ENCODE data around the gene TNRC6C. TPM values are rescaled to one million over a fixed set of nuclear protein-coding genes. Genes with fewer than 3 reads are reported as not detected.

Gene TNRC6C
- total RNA-seq, 1 experiment from 2014 or later, result 9.6 TPM

GRCh38 chr17:78125976-78126894 lies 167.7 kb downstream of the TNRC6C start:
- Histone ChIP-seq H3K36me3 (no peaks in the 10 kb centered on the region), H3K4me1 (replicated peaks) (peaks cover 11% of the 10 kb centered on the region), H3K27me3 (replicated peaks) (peaks cover 32% of the 10 kb centered on the region), H3K4me3 (no peak overlapping the region), H3K27ac (no peak overlapping the region), H3K9me3 (replicated peaks) (no peaks in the 10 kb centered on the region)
- DNase-seq (ENCODE audit: low read depth in 1 of 2, low spot score in 2 of 2), result no peak

- no peak for DNase-seq (ENCODE audit: low read depth in 1 of 2, low spot score in 2 of 2)
- Histone ChIP-seq H3K4me3 (no peak overlapping the region), H3K36me3 (no peaks in the 10 kb centered on the region), H3K27ac (no peak overlapping the region), H3K4me1 (replicated peaks) (peaks cover 15% of the 10 kb centered on the region), H3K9me3 (replicated peaks) (no peaks in the 10 kb centered on the region), H3K27me3 (replicated peaks) (peaks cover 38% of the 10 kb centered on the region)
These were observed 168.4 kb downstream of the TNRC6C start for GRCh38 chr17:78126895-78127238.

- Histone ChIP-seq H3K27me3 (replicated peaks) (peaks cover 43% of the 10 kb centered on the region), H3K4me3 (no peak overlapping the region), H3K36me3 (no peaks in the 10 kb centered on the region), H3K27ac (no peak overlapping the region), H3K9me3 (replicated peaks) (no peaks in the 10 kb centered on the region), H3K4me1 (replicated peaks) (peaks cover 16% of the 10 kb centered on the region)
- DNase-seq (ENCODE audit: low read depth in 1 of 2, low spot score in 2 of 2), result no peak
These were observed 168.9 kb downstream of the TNRC6C start for GRCh38 chr17:78127239-78127887.

- DNase-seq (ENCODE audit: low read depth in 1 of 2, low spot score in 2 of 2), result no peak
- H3K4me3 ChIP-seq, result peak overlapping the region; percentile 36
- peaks cover 50% of the 10 kb centered on the region for H3K27me3 ChIP-seq (replicated peaks)
- no peak overlapping the region for H3K27ac ChIP-seq
- H3K36me3 ChIP-seq, result no peaks in the 10 kb centered on the region
- H3K4me1 ChIP-seq (replicated peaks), result peaks cover 16% of the 10 kb centered on the region
- H3K9me3 ChIP-seq (replicated peaks), result no peaks in the 10 kb centered on the region
These were observed 169.5 kb downstream of the TNRC6C start for GRCh38 chr17:78127888-78128550.

GRCh38 chr17:78128551-78129350 lies 170.2 kb downstream of the TNRC6C start, which contains the start of gene TMC6:
TMC6 (minus strand) TSS chr17:78128755; CDS start chr17:78126832, 1,923 bp downstream.
- no peak within 1 kb of the TSS for H3K27ac ChIP-seq
- H3K4me1 ChIP-seq (replicated peaks), result peaks cover 16% of the 10 kb centered on the region
- H3K27me3 ChIP-seq (replicated peaks), result peaks cover 56% of the 10 kb centered on the region
- H3K9me3 ChIP-seq (replicated peaks), result no peaks in the 10 kb centered on the region
- DNase-seq (ENCODE audit: low read depth in 1 of 2, low spot score in 2 of 2), result no peak
- H3K4me3 ChIP-seq, result peak within 1 kb of the TSS; percentile 36
- H3K36me3 ChIP-seq, result no peaks in the 10 kb centered on the region

- H3K4me1 ChIP-seq (replicated peaks), result peaks cover 16% of the 10 kb centered on the region
- H3K27me3 ChIP-seq (replicated peaks), result peaks cover 63% of the 10 kb centered on the region
- DNase-seq (ENCODE audit: low read depth in 1 of 2, low spot score in 2 of 2), result no peak
- no peaks in the 10 kb centered on the region for H3K36me3 ChIP-seq
- H3K4me3 ChIP-seq, result no peak overlapping the region
- H3K27ac ChIP-seq, result no peak overlapping the region
- no peaks in the 10 kb centered on the region for H3K9me3 ChIP-seq (replicated peaks)
These were observed 171.0 kb downstream of the TNRC6C start for GRCh38 chr17:78129351-78130089.

GRCh38 chr17:78130090-78130436 lies 171.6 kb downstream of the TNRC6C start:
- no peak for DNase-seq (ENCODE audit: low read depth in 1 of 2, low spot score in 2 of 2)
- H3K27me3 ChIP-seq (replicated peaks), result peaks cover 63% of the 10 kb centered on the region

GRCh38 chr17:78130437-78131101 lies 172.1 kb downstream of the TNRC6C start, which contains the start of gene TMC8:
TMC8 (plus strand) TSS chr17:78130771; CDS start chr17:78131589, 818 bp downstream.
- no peak for DNase-seq (ENCODE audit: low read depth in 1 of 2, low spot score in 2 of 2)
- Histone ChIP-seq H3K9me3 (replicated peaks) (no peaks in the 10 kb centered on the region), H3K4me1 (replicated peaks) (peaks cover 16% of the 10 kb centered on the region), H3K27me3 (replicated peaks) (peaks cover 63% of the 10 kb centered on the region), H3K27ac (no peak within 1 kb of the TSS), H3K4me3 (no peak within 1 kb of the TSS), H3K36me3 (no peaks in the 10 kb centered on the region)

More at GRCh38 chr17:78130090-78130436, 171.6 kb downstream of the TNRC6C start:
- Histone ChIP-seq H3K9me3 (replicated peaks) (no peaks in the 10 kb centered on the region), H3K4me1 (replicated peaks) (peaks cover 16% of the 10 kb centered on the region), H3K4me3 (no peak overlapping the region), H3K27ac (no peak overlapping the region), H3K36me3 (no peaks in the 10 kb centered on the region)

- Histone ChIP-seq H3K27ac (no peak overlapping the region), H3K4me3 (no peak overlapping the region), H3K27me3 (replicated peaks) (peaks cover 63% of the 10 kb centered on the region), H3K4me1 (replicated peaks) (peaks cover 16% of the 10 kb centered on the region), H3K36me3 (no peaks in the 10 kb centered on the region), H3K9me3 (replicated peaks) (no peaks in the 10 kb centered on the region)
- DNase-seq (ENCODE audit: low read depth in 1 of 2, low spot score in 2 of 2), result no peak
These were observed 172.9 kb downstream of the TNRC6C start for GRCh38 chr17:78131172-78132083.

- Histone ChIP-seq H3K36me3 (no peaks in the 10 kb centered on the region), H3K9me3 (replicated peaks) (no peaks in the 10 kb centered on the region), H3K27me3 (replicated peaks) (peaks cover 63% of the 10 kb centered on the region), H3K4me3 (no peak overlapping the region), H3K4me1 (replicated peaks) (peaks cover 16% of the 10 kb centered on the region), H3K27ac (no peak overlapping the region)
- no peak for DNase-seq (ENCODE audit: low read depth in 1 of 2, low spot score in 2 of 2)
These were observed 173.7 kb downstream of the TNRC6C start for GRCh38 chr17:78132084-78132676.

- H3K27ac ChIP-seq, result no peak overlapping the region
- no peak overlapping the region for H3K4me3 ChIP-seq
- peaks cover 16% of the 10 kb centered on the region for H3K4me1 ChIP-seq (replicated peaks)
- H3K36me3 ChIP-seq, result no peaks in the 10 kb centered on the region
- peaks cover 60% of the 10 kb centered on the region for H3K27me3 ChIP-seq (replicated peaks)
- no peak for DNase-seq (ENCODE audit: low read depth in 1 of 2, low spot score in 2 of 2)
- H3K9me3 ChIP-seq (replicated peaks), result no peaks in the 10 kb centered on the region
These were observed 174.3 kb downstream of the TNRC6C start for GRCh38 chr17:78132767-78133178.
